Activated CD8-positive, alpha-beta memory T cell treated with anti-CD3 and anti-CD28 coated beads for 24 hours (primary cell): Measurements from ENCODE around the gene SAG.

ENCODE experiments used
- DNase-seq: peaks from one replicate; pipeline ENCODE4 v3.0.0-alpha.2; 2020

SAG gene

GRCh38 chr2:233307565-233307964 is at the start of gene SAG:
SAG (plus strand) TSS chr2:233307816; CDS start chr2:233309190, 1,374 bp downstream.
- DNase-seq, result no peak

GRCh38 chr2:233258211-233258610 is 49.4 kb upstream of the SAG start:
- no peak for DNase-seq

- DNase-seq, result no peak
Observed at GRCh38 chr2:233259730-233260129, 47.9 kb upstream of the SAG start.

- no peak for DNase-seq
Observed at GRCh38 chr2:233260661-233261060, 47.0 kb upstream of the SAG start.

- no peak for DNase-seq
Observed at GRCh38 chr2:233261819-233262555, 45.6 kb upstream of the SAG start.

GRCh38 chr2:233262562-233262961 is 45.1 kb upstream of the SAG start:
- no peak for DNase-seq

- DNase-seq, result no peak
Observed at GRCh38 chr2:233263045-233263570, 44.5 kb upstream of the SAG start.

GRCh38 chr2:233264667-233265066 is 42.9 kb upstream of the SAG start:
- no peak for DNase-seq

- no peak for DNase-seq
Observed at GRCh38 chr2:233265899-233266431, 41.7 kb upstream of the SAG start.

- no peak for DNase-seq
Observed at GRCh38 chr2:233266481-233266880, 41.1 kb upstream of the SAG start.

GRCh38 chr2:233267516-233268245 is 39.9 kb upstream of the SAG start:
- DNase-seq, result peak; percentile 82

- no peak for DNase-seq
Observed at GRCh38 chr2:233270366-233270765, 37.2 kb upstream of the SAG start.

- no peak for DNase-seq
Observed at GRCh38 chr2:233270951-233271350, 36.7 kb upstream of the SAG start.

- DNase-seq, result no peak
Observed at GRCh38 chr2:233271693-233272092, 35.9 kb upstream of the SAG start.

GRCh38 chr2:233273120-233273519 is 34.5 kb upstream of the SAG start:
- DNase-seq, result no peak

- no peak for DNase-seq
Observed at GRCh38 chr2:233275223-233275622, 32.4 kb upstream of the SAG start.

- no peak for DNase-seq
Observed at GRCh38 chr2:233278921-233279320, 28.7 kb upstream of the SAG start.

GRCh38 chr2:233280114-233280693 is 27.4 kb upstream of the SAG start:
- DNase-seq, result no peak

GRCh38 chr2:233281553-233281952 is 26.1 kb upstream of the SAG start:
- DNase-seq, result no peak

GRCh38 chr2:233281992-233282603 is 25.5 kb upstream of the SAG start:
- DNase-seq, result no peak

GRCh38 chr2:233285921-233286320 is 21.7 kb upstream of the SAG start:
- no peak for DNase-seq

- DNase-seq, result no peak
Observed at GRCh38 chr2:233287871-233288270, 19.7 kb upstream of the SAG start.

- no peak for DNase-seq
Observed at GRCh38 chr2:233288663-233289062, 19.0 kb upstream of the SAG start.
